GM12801 (cell line): ENCODE results near the gene THUMPD2.

Experiments used
- CTCF ChIP-seq: IDR thresholded peaks from one replicate; pipeline ENCODE4 v1.5.1; 2011; ENCODE audit warnings: control low read depth; ENCODE audit not compliant: insufficient read length; ENCODE audit errors: extremely low read depth

Gene THUMPD2

GRCh38 chr2:39743269-39743776, 35.7 kb downstream of the THUMPD2 start:
- no peak for TF ChIP-seq CTCF

- no peak for TF ChIP-seq CTCF
These were observed 37.2 kb downstream of the THUMPD2 start for GRCh38 chr2:39741871-39742270.

DNA sequence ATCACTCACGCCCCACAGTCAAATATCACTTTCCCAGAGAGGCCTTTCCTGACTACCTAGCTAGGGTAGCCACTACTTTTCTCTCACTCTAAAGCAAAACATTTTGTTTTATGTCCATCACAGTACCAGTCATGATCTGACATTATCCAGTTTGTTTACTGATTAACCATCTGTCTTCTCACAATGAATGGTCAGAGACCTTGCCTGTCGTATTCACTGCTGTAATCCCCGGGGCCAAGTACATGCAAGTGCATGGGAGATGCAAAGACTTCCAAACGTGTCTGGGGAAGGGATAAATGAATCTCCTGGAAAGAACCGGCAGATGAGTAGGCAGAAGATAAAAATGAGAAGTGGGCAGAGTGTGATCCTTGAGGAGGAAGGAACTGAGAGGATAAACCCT, 39.7 kb downstream of the THUMPD2 start:
- TF ChIP-seq CTCF: no peak

DNA sequence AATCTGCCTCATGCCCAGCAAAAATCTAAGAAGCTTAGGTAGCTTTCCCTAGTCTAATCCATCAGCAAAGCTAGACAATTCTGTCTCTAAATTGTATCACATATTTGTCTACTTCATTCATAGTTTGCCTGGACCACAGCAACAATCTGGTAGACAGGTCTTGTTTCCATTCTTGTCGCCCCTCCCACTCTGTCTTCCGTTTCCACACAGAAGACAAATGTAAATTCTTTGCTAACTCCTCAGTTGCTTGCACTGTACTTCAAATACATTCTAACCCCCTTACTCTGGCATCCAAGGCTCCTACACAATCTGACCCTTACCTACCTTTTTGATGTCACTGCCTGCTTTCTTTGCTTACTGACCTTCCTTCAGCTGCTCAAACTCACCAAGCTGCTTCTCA, 40.1 kb downstream of the THUMPD2 start:
- TF ChIP-seq CTCF: no peak

GRCh38 chr2:39737661-39738060, 41.4 kb downstream of the THUMPD2 start:
- TF ChIP-seq CTCF: no peak

GRCh38 chr2:39736640-39737039, 42.4 kb downstream of the THUMPD2 start:
- TF ChIP-seq CTCF: no peak

DNA sequence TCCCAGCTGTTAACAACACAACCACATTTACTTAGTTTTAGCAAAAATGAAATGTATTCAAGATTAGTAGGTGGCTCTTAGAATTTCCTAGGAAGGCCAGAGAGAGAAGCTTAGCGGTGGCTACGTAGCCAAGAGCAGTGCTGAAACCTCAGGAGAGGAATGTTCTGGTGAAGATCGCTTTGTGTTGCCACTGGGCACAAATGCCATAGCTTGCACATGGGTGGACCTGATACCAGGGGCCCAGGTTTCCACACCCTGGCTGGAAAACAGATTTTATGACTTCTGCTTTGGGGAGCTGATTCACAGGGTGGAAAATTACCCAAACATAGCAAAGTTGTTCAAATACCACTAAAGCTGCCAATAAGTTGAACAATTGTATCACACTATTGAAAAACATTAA, 43.4 kb downstream of the THUMPD2 start:
- no peak for TF ChIP-seq CTCF

- no peak for TF ChIP-seq CTCF
These were observed 44.6 kb downstream of the THUMPD2 start for GRCh38 chr2:39734445-39734844.
